ENCODE results near the gene BACH1.

Gene BACH1

GRCh38 chr21:29323189-29323588, 24.5 kb downstream of the BACH1 start:
- no peak for TF ChIP-seq ZBTB7A (IDR thresholded peaks at IDR 0.05; ENCODE audit: low read depth)
- TF ChIP-seq USF1 (IDR thresholded peaks at IDR 0.05), result no peak
- no peak for TF ChIP-seq TEAD4 (IDR thresholded peaks at IDR 0.05)
- no peak for TF ChIP-seq RAD21 (IDR thresholded peaks at IDR 0.05; ENCODE audit: low read depth)
- no peak for TF ChIP-seq TAF1 (IDR thresholded peaks at IDR 0.05; ENCODE audit: low read depth)
- no peak for TF ChIP-seq NFIC (IDR thresholded peaks at IDR 0.05)
- no peak for TF ChIP-seq MAX (IDR thresholded peaks at IDR 0.05)
- TF ChIP-seq CEBPB (IDR thresholded peaks at IDR 0.05), result no peak
- TF ChIP-seq EP300 (IDR thresholded peaks at IDR 0.05; ENCODE audit: borderline replicate concordance), result no peak
- TF ChIP-seq EGR1 (IDR thresholded peaks at IDR 0.05), result no peak
- no peak for TF ChIP-seq YY1 (IDR thresholded peaks at IDR 0.05; ENCODE audit: low read depth)
- TF ChIP-seq CREB1 (IDR thresholded peaks at IDR 0.05; ENCODE audit: low read depth), result no peak
- TF ChIP-seq TCF12 (IDR thresholded peaks at IDR 0.05; ENCODE audit: low read depth), result no peak
- TF ChIP-seq REST (IDR thresholded peaks at IDR 0.05; ENCODE audit: low read depth), result no peak
- no peak for TF ChIP-seq FOXM1 (IDR thresholded peaks at IDR 0.05; ENCODE audit: borderline replicate concordance, low read depth)

GRCh38 chr21:29326914-29327554, 28.3 kb downstream of the BACH1 start:
- no peak for TF ChIP-seq TAF1 (IDR thresholded peaks at IDR 0.05; ENCODE audit: low read depth)
- TF ChIP-seq ZBTB7A (IDR thresholded peaks at IDR 0.05; ENCODE audit: low read depth), result no peak
- no peak for TF ChIP-seq CEBPB (IDR thresholded peaks at IDR 0.05)
- TF ChIP-seq TCF12 (IDR thresholded peaks at IDR 0.05; ENCODE audit: low read depth), result no peak
- TF ChIP-seq EGR1 (IDR thresholded peaks at IDR 0.05), result no peak

GRCh38 chr21:29329406-29329805, 30.7 kb downstream of the BACH1 start:
- TF ChIP-seq TAF1 (IDR thresholded peaks at IDR 0.05; ENCODE audit: low read depth) (no peak), ZBTB7A (IDR thresholded peaks at IDR 0.05; ENCODE audit: low read depth) (no peak), TCF12 (IDR thresholded peaks at IDR 0.05; ENCODE audit: low read depth) (no peak), EP300 (IDR thresholded peaks at IDR 0.05; ENCODE audit: borderline replicate concordance) (no peak), FOXM1 (IDR thresholded peaks at IDR 0.05; ENCODE audit: borderline replicate concordance, low read depth) (no peak), REST (IDR thresholded peaks at IDR 0.05; ENCODE audit: low read depth) (no peak), CREB1 (IDR thresholded peaks at IDR 0.05; ENCODE audit: low read depth) (no peak), MAX (IDR thresholded peaks at IDR 0.05) (no peak), EGR1 (IDR thresholded peaks at IDR 0.05) (no peak), CEBPB (IDR thresholded peaks at IDR 0.05) (no peak), NFIC (IDR thresholded peaks at IDR 0.05) (no peak), USF1 (IDR thresholded peaks at IDR 0.05) (no peak), YY1 (IDR thresholded peaks at IDR 0.05; ENCODE audit: low read depth) (no peak), RAD21 (IDR thresholded peaks at IDR 0.05; ENCODE audit: low read depth) (no peak), TEAD4 (IDR thresholded peaks at IDR 0.05) (no peak)

- TF ChIP-seq YY1 (IDR thresholded peaks at IDR 0.05; ENCODE audit: low read depth), result no peak
- no peak for TF ChIP-seq FOXM1 (IDR thresholded peaks at IDR 0.05; ENCODE audit: borderline replicate concordance, low read depth)
- TF ChIP-seq CREB1 (IDR thresholded peaks at IDR 0.05; ENCODE audit: low read depth), result no peak
- no peak for TF ChIP-seq TAF1 (IDR thresholded peaks at IDR 0.05; ENCODE audit: low read depth)
- TF ChIP-seq TCF12 (IDR thresholded peaks at IDR 0.05; ENCODE audit: low read depth), result no peak
Observed at GRCh38 chr21:29330797-29331196, 32.1 kb downstream of the BACH1 start.

GRCh38 chr21:29332461-29333362, 34.0 kb downstream of the BACH1 start:
- no peak for TF ChIP-seq REST (IDR thresholded peaks at IDR 0.05; ENCODE audit: low read depth)
- no peak for TF ChIP-seq TAF1 (IDR thresholded peaks at IDR 0.05; ENCODE audit: low read depth)
- TF ChIP-seq NFIC (IDR thresholded peaks at IDR 0.05), result no peak
- no peak for TF ChIP-seq MAX (IDR thresholded peaks at IDR 0.05)
- TF ChIP-seq EP300 (IDR thresholded peaks at IDR 0.05; ENCODE audit: borderline replicate concordance), result no peak
- TF ChIP-seq YY1 (IDR thresholded peaks at IDR 0.05; ENCODE audit: low read depth), result no peak
- TF ChIP-seq CEBPB (IDR thresholded peaks at IDR 0.05), result no peak

Measured in Ishikawa (cell line).